HCT116 (cell line): ENCODE results near the gene PCIF1. TPM values are rescaled to one million over a fixed set of nuclear protein-coding genes. Genes with fewer than 3 reads are reported as not detected.

ENCODE experiments used
- ATAC-seq: fragments of 200-7000 bp; cut with Tn5 transposase; 2 replicates; pipeline ENCODE4 v1.9.1; 2020; ENCODE audit warnings: mild to moderate bottlenecking, moderate library complexity
- BruUV-seq: library from RNA; stranded (reverse); fragments of 400-500 nt; replicated peaks from 2 replicates; lab custom pipeline; 2021; lab: Mats Ljungman, UMichigan
- CTCF ChIA-PET: fragments of 300-600 bp; sonication (Branson Sonifier 250); formaldehyde crosslinking; loops from one replicate; lab custom pipeline; 2021; ENCODE audit warnings: antibody characterized with exemption; lab: Charles Lee
- POLR2A ChIA-PET: fragments of 300-600, 350-600 bp; sonication (Branson Sonifier 250); formaldehyde crosslinking; loops from one replicate; lab custom pipeline; 2021; ENCODE audit warnings: antibody characterized with exemption; lab: Charles Lee
- RAD21 ChIA-PET, 2 experiments: fragments of 300-600 bp; sonication (Branson Sonifier 250); formaldehyde crosslinking; loops; one replicate each; lab custom pipeline; 2023; ENCODE audit warnings: low total read pairs in 2 of 2; ENCODE audit not compliant: uncharacterized antibody in 2 of 2, unreplicated experiment in 2 of 2, low non-redundant PET in 1 of 2; lab: Charles Lee
- DNase-seq: peaks from one replicate; pipeline ENCODE4 v3.0.0-alpha.2; 2010; ENCODE audit warnings: low read depth, low spot score
- H2AFZ ChIP-seq: fragments of 200-600 bp; shearing (Covaris generic), sonication (generic); 2 replicates; pipeline ENCODE4 v1.6.1; 2017; ENCODE audit warnings: low read depth, mixed run types, mixed read lengths, antibody characterized with exemption, low read length; ENCODE audit not compliant: poor library complexity, severe bottlenecking
- H3K27ac ChIP-seq: 2 replicates; pipeline ENCODE4 v1.5.1; 2012; ENCODE audit warnings: low read depth, low read length
- H3K27me3 ChIP-seq: fragments of 200-600 bp; sonication (generic); 2 replicates; pipeline ENCODE4 v1.6.1; 2016; ENCODE audit warnings: mixed run types, low read length, mixed read lengths; ENCODE audit not compliant: insufficient read depth
- H3K36me3 ChIP-seq, 2 experiments: fragments of 200-500 bp in 1 of 2; fragments of 200-600 bp in 1 of 2; sonication (Bioruptor generic) in 1 of 2; sonication (generic) in 1 of 2; 2 replicates each; pipeline versions ENCODE4 v1.5.1 to v1.6.1; 2014 to 2016; ENCODE audit warnings: low read length in 2 of 2, inconsistent platforms in 1 of 2, mixed read lengths in 1 of 2, mixed run types in 1 of 2; ENCODE audit not compliant: insufficient read depth in 2 of 2, control insufficient read depth in 1 of 2
- H3K4me1 ChIP-seq, 2 experiments: fragments of 200-600 bp in 1 of 2; sonication (generic) in 1 of 2; 2 replicates each; pipeline versions ENCODE4 v1.5.1 to v1.6.1; 2012 to 2017; ENCODE audit warnings: low read length in 2 of 2, inconsistent platforms in 1 of 2, mild to moderate bottlenecking in 1 of 2, mixed read lengths in 1 of 2, mixed run types in 1 of 2, moderate library complexity in 1 of 2; ENCODE audit not compliant: insufficient read depth in 2 of 2, control insufficient read depth in 1 of 2
- H3K4me2 ChIP-seq: fragments of 200-600 bp; sonication (generic); 2 replicates; pipeline ENCODE4 v1.6.1; 2017; ENCODE audit warnings: mixed run types, low read length, mixed read lengths
- H3K4me3 ChIP-seq, 2 experiments: fragments of 200-600 bp in 1 of 2; sonication (generic) in 1 of 2; replicated peaks in 1 of 2; 2 replicates each; pipeline ENCODE4 v1.5.1; 2011 to 2016; ENCODE audit warnings: low read length in 2 of 2, control low read depth in 1 of 2, low read depth in 1 of 2, mild to moderate bottlenecking in 1 of 2, mixed read lengths in 1 of 2, mixed run types in 1 of 2
- H3K79me2 ChIP-seq: fragments of 200-600 bp; sonication (generic); 2 replicates; pipeline ENCODE4 v1.6.1; 2017; ENCODE audit warnings: mild to moderate bottlenecking, mixed run types, low read length, moderate library complexity, mixed read lengths; ENCODE audit not compliant: insufficient read depth
- H3K9ac ChIP-seq: fragments of 200-600 bp; sonication (generic); 2 replicates; pipeline ENCODE4 v1.6.1; 2016; ENCODE audit warnings: low read length, mixed read lengths
- H3K9me2 ChIP-seq: fragments of 200-600 bp; sonication (generic), shearing (Covaris generic); 2 replicates; pipeline ENCODE4 v1.6.1; 2017; ENCODE audit warnings: mixed run types, mild to moderate bottlenecking, moderate library complexity; ENCODE audit not compliant: insufficient read depth
- H3K9me3 ChIP-seq, 2 experiments: fragments of 200-500 bp in 1 of 2; fragments of 200-600 bp in 1 of 2; sonication (Bioruptor generic) in 1 of 2; sonication (generic) in 1 of 2; 2 replicates each; pipeline ENCODE4 v1.6.1; 2014 to 2017; ENCODE audit warnings: low read length in 2 of 2, mixed read lengths in 2 of 2, inconsistent platforms in 1 of 2, low read depth in 1 of 2, mild to moderate bottlenecking in 1 of 2, mixed run types in 1 of 2, moderate library complexity in 1 of 2; ENCODE audit not compliant: control insufficient read depth in 1 of 2, insufficient read depth in 1 of 2
- H4K20me1 ChIP-seq: fragments of 200-600 bp; sonication (generic), shearing (Covaris generic); 2 replicates; pipeline ENCODE4 v1.6.1; 2017; ENCODE audit warnings: mixed run types, mild to moderate bottlenecking, moderate library complexity; ENCODE audit not compliant: insufficient read depth
- CBX3 ChIP-seq: IDR thresholded peaks from 2 replicates; pipeline ENCODE4 v1.6.1; 2012; ENCODE audit warnings: low read depth
- EZH2phosphoT487 ChIP-seq: fragments of 200-600 bp; IDR thresholded peaks from 2 replicates; pipeline ENCODE4 v1.6.1; 2018; ENCODE audit warnings: antibody characterized with exemption, borderline replicate concordance
- JUND ChIP-seq: IDR thresholded peaks from 2 replicates; pipeline ENCODE4 v1.6.1; 2012
- SIN3A ChIP-seq: IDR thresholded peaks from 2 replicates; pipeline ENCODE4 v1.6.1; 2012; ENCODE audit warnings: low read depth
- YY1 ChIP-seq: IDR thresholded peaks from 2 replicates; pipeline ENCODE4 v1.6.1; 2011; ENCODE audit warnings: low read length, low read depth, moderate library complexity, mild to moderate bottlenecking; ENCODE audit not compliant: insufficient replicate concordance; ENCODE audit errors: extremely low read depth
- intact Hi-C: fragments of 100-400 bp; cut with micrococcal nuclease; formaldehyde crosslinking; loops from 2 replicates; pipeline ENCODE4 v1.10.0; 2022
- total RNA-seq: library from RNA; stranded (reverse); gene quantifications from one replicate; pipeline ENCODE4 v1.2.1, GENCODE V29; 2021; ENCODE audit not compliant: unreplicated experiment
- TF ChIP-seq, protein P1 (sequence below): IDR thresholded peaks from 2 replicates; pipeline ENCODE4 v1.6.1; 2011; ENCODE audit warnings: mild to moderate bottlenecking, low read length, moderate library complexity; ENCODE audit not compliant: insufficient replicate concordance; ENCODE audit errors: extremely low read depth

The PCIF1 gene
- total RNA-seq, 1 experiment from 2014 or later, result 31.8 TPM

DNA sequence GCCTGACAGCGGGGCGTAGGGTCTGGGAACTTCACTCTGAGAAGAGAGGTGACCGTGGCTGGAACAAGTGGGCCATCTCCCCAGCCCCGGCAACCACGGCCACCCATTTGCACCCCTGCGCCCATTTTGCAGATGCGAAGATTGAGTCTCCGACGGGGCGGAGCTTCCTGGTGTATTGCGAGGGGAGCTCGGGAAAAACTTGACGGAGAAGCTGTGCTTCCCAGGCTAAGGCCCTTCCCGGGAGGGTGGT is 36.9 kb downstream of the PCIF1 start:
- intact Hi-C loops, result loop anchor here (5.0 kb wide), 1 partner anchor 159 kb away; the partner anchor contains the start of gene UBE2C
- ChIA-PET CTCF (interaction anchor here (2.5 to 4.7 kb wide), 5 partner anchors 14 to 173 kb away, joined by 9 to 46 read pairs (median 11); partner anchors contain the start of gene PCIF1), POLR2A (interaction anchor here (0.9 to 4.0 kb wide), 3 partner anchors 37 to 138 kb away, joined by 3 to 36 read pairs (median 3); partner anchors contain the start of genes PCIF1 and SNX21)
- Histone ChIP-seq H3K27me3 (no peaks in the 10 kb centered on the region), H3K9me3 (no peaks in the 10 kb centered on the region), H3K79me2 (peaks cover 28% of the 10 kb centered on the region), H3K4me3 (peak overlapping the region; percentile 94 to 97)
- BruUV-seq, result no TSS peak
- TF ChIP-seq, protein P1, sequence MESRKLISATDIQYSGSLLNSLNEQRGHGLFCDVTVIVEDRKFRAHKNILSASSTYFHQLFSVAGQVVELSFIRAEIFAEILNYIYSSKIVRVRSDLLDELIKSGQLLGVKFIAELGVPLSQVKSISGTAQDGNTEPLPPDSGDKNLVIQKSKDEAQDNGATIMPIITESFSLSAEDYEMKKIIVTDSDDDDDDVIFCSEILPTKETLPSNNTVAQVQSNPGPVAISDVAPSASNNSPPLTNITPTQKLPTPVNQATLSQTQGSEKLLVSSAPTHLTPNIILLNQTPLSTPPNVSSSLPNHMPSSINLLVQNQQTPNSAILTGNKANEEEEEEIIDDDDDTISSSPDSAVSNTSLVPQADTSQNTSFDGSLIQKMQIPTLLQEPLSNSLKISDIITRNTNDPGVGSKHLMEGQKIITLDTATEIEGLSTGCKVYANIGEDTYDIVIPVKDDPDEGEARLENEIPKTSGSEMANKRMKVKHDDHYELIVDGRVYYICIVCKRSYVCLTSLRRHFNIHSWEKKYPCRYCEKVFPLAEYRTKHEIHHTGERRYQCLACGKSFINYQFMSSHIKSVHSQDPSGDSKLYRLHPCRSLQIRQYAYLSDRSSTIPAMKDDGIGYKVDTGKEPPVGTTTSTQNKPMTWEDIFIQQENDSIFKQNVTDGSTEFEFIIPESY, result no peak
- no peak for TF ChIP-seq YY1
- TF ChIP-seq JUND, result no peak
- no peak for TF ChIP-seq EZH2phosphoT487
- peak; percentile 24; the same call in 1 of the 2 replicates for TF ChIP-seq CBX3
- 0 out of 2 replicates have a peak, but pooled peaks have one; percentile 38 for TF ChIP-seq SIN3A
- TF ChIP-seq, all 23 proteins: peak for 2
- ATAC-seq, result peak; percentile 29
- peak overlapping the region; percentile 80 for H3K9ac ChIP-seq
- no peak for DNase-seq
- RAD21 ChIA-PET, result no interaction called here
- H3K27ac ChIP-seq, result peak overlapping the region; percentile 100
- H3K4me2 ChIP-seq, result peak overlapping the region; percentile 76
- no peaks in the 10 kb centered on the region for H4K20me1 ChIP-seq
- H3K4me1 ChIP-seq, result peaks cover 11 to 24% of the 10 kb centered on the region in 2 experiments; a peak in 3 of 4 replicates
- no peak overlapping the region for H2AFZ ChIP-seq
- H3K36me3 ChIP-seq, result peaks cover 14 to 27% of the 10 kb centered on the region in 2 experiments; a peak in 3 of 4 replicates
- no peaks in the 10 kb centered on the region for H3K9me2 ChIP-seq
